Naive thymus-derived CD8-positive, alpha-beta T cell (primary cell): ENCODE measurements around the gene GNAT3. TPM values are rescaled to one million over a fixed set of nuclear protein-coding genes. Genes with fewer than 3 reads are reported as not detected.

Source experiments
- ATAC-seq, 2 donors: fragments of 150-1000 bp; cut with Tn5 transposase in 1 of 2; sonication (Bioruptor Pico), chemical (Tn5 transposase) in 1 of 2; 1 replicate in 1 of 2; 2 replicates in 1 of 2; pipeline ENCODE4 v1.10.0; 2021; ENCODE audit warnings: mild to moderate bottlenecking in 2 of 2, moderate library complexity in 2 of 2
- POLR2A ChIA-PET: fragments of 350-600 bp; sonication (Branson Sonifier 250); formaldehyde crosslinking; loops from one replicate; lab custom pipeline; 2021; ENCODE audit warnings: antibody characterized with exemption; lab: Charles Lee
- DNase-seq, 10 donors: peaks; one replicate each; pipeline versions ENCODE4 v3.0.0 to v3.0.0-alpha.2; 2020 to 2022
- H3K27ac Mint-ChIP-seq, 10 donors: one replicate each; pipeline ENCODE4 v1.8.0; 2020 to 2022; ENCODE audit warnings: mild to moderate bottlenecking in 10 of 10, mixed read lengths in 10 of 10, moderate library complexity in 4 of 10, inconsistent platforms in 1 of 10
- H3K27me3 Mint-ChIP-seq, 5 donors: one replicate each; pipeline ENCODE4 v1.8.0; 2021 to 2022; ENCODE audit warnings: mixed read lengths in 5 of 5
- H3K36me3 Mint-ChIP-seq, 3 donors: one replicate each; pipeline ENCODE4 v1.8.0; 2020 to 2022; ENCODE audit warnings: mixed read lengths in 3 of 3, mild to moderate bottlenecking in 2 of 3, inconsistent platforms in 1 of 3
- H3K4me1 Mint-ChIP-seq, 4 donors: one replicate each; pipeline ENCODE4 v1.8.0; 2021 to 2022; ENCODE audit warnings: mixed read lengths in 4 of 4
- H3K4me3 Mint-ChIP-seq, 10 donors: one replicate each; pipeline ENCODE4 v1.8.0; 2020 to 2022; ENCODE audit warnings: mild to moderate bottlenecking in 10 of 10, mixed read lengths in 10 of 10, moderate library complexity in 6 of 10, inconsistent platforms in 1 of 10
- H3K9me3 Mint-ChIP-seq, 9 donors: one replicate each; pipeline ENCODE4 v1.8.0; 2020 to 2022; ENCODE audit warnings: mixed read lengths in 9 of 9, mild to moderate bottlenecking in 3 of 9, inconsistent platforms in 1 of 9, moderate library complexity in 1 of 9
- polyA plus RNA-seq, 3 donors: library from polyadenylated mRNA; unstranded; fragments of 300-500 nt; fragmentation: Illumina TruSeq; gene quantifications; one replicate each; pipeline ENCODE4 v1.2.3, GENCODE V29; 2021
- total RNA-seq, 8 experiments: library from RNA in 2 of 8; stranded (reverse) in 2 of 8; gene quantifications; one replicate each; pipeline ENCODE4 v1.2.3 and lab custom pipeline; 2021 to 2026

Gene GNAT3
- total and polyA plus RNA-seq, 5 experiments from 2014 or later, result not detected

DNA sequence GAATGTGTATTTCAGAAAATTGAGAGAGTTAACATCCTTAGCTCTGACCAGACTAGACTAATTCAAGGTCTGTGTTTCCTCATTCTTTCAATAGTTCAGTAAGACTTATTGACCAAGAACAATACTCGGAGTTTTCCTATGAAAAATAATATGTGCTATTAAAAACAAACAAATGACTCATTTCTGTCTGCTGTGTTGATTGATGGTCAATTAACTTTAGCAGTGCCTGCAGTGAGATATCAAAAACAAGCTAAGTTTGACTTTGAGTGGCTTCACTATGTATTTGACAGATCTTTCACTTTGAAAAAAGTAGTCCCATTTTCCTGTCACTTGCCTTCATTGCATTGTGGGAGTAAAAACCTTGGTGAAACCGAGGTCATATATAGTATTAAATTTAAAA is 91.0 kb downstream of the GNAT3 start:
- DNase-seq (no peak), ATAC-seq (no peak)
- POLR2A ChIA-PET, result no interaction called here
- no peak overlapping the region for H3K27ac Mint-ChIP-seq
- H3K36me3 Mint-ChIP-seq, result no peaks in the 10 kb centered on the region
- H3K4me3 Mint-ChIP-seq, result no peak overlapping the region
- H3K4me1 Mint-ChIP-seq, result no peaks in the 10 kb centered on the region
- peaks cover 0 to 4% (median 1%) of the 10 kb centered on the region in 5 donors for H3K27me3 Mint-ChIP-seq
- H3K9me3 Mint-ChIP-seq, result no peaks in the 10 kb centered on the region

DNA sequence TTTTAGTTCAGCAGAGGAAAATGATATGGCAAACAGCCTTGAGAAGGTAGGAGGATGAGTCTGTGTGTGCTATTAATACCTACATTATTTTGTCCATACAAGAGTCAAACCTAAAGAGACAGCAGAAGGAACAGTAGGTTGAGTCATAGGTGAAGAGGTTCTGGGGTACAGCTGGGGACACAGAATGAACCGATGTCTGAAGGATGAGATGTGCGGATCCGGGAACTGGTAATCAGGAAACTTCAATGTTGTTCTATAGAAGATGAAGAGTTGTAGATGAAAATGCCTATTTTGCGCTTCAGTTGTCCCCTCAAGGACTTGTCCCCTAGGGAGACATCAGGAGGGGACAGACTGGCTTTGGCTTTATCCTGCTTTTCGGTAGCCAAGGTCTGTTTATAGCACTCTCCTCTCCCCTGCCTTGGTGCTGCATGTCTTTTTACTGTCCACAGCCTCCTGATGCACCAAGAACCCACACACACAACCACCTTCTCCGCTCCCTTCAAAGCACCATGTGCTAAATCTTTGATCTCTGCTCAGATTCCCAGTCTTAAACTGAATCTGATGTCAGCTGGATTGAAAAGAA is 94.6 kb downstream of the GNAT3 start:
- H3K27me3 Mint-ChIP-seq, result peaks cover 0 to 3% (median 0%) of the 10 kb centered on the region in 5 donors
- H3K9me3 Mint-ChIP-seq, result no peaks in the 10 kb centered on the region
- ATAC-seq (no peak), DNase-seq (no peak)
- no peak overlapping the region for H3K27ac Mint-ChIP-seq
- no peaks in the 10 kb centered on the region for H3K4me1 Mint-ChIP-seq
- POLR2A ChIA-PET, result no interaction called here
- H3K4me3 Mint-ChIP-seq, result no peak overlapping the region
- H3K36me3 Mint-ChIP-seq, result no peaks in the 10 kb centered on the region

DNA sequence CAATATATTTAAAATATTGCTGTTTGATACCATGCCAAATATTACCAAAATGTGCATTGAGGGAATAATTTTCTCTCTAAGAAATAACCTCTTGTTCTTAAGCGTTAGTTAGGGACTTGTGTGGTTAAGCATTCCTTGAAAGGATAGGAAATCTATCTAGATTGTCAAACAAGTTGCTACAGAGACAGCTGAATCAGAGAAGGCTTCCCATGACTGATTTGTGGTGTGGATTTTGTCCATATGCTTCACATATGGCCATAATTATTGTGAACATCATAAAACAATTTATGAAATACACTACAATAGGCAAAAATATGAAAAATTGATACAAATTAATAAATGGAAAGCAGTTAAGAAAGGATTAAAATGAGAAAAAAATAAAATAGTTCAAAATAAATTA is 96.3 kb downstream of the GNAT3 start:
- H3K4me3 Mint-ChIP-seq, result no peak overlapping the region
- DNase-seq, result no peak
- POLR2A ChIA-PET, result no interaction called here
- no peak overlapping the region for H3K27ac Mint-ChIP-seq
- peaks cover 0 to 4% (median 1%) of the 10 kb centered on the region in 5 donors for H3K27me3 Mint-ChIP-seq
- ATAC-seq, result no peak
- H3K9me3 Mint-ChIP-seq, result no peaks in the 10 kb centered on the region
- no peaks in the 10 kb centered on the region for H3K36me3 Mint-ChIP-seq
- no peaks in the 10 kb centered on the region for H3K4me1 Mint-ChIP-seq

DNA sequence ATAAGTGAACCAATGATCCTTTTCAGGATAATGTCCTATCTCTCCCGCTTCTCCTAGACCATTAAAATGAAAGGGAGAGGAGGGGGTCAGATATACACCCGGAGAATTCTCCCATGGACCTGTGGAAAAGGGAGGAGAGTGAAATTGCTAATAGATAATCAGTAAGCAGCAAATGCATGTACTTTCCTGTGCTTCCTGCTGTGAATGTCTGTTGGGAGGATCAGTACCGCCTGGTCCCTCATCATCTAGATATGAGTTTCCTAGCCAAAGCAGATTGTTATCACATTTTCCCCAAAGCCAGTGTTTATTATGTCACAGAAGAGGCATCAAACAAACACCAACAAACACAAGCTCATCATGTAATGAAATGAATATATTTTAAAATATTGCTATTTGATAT is 96.8 kb downstream of the GNAT3 start:
- Mint-ChIP-seq H3K27ac (no peak overlapping the region), H3K4me3 (no peak overlapping the region), H3K4me1 (no peaks in the 10 kb centered on the region), H3K36me3 (no peaks in the 10 kb centered on the region), H3K9me3 (no peaks in the 10 kb centered on the region), H3K27me3 (peaks cover 0 to 4% (median 1%) of the 10 kb centered on the region in 5 donors)
- POLR2A ChIA-PET, result no interaction called here
- no peak for DNase-seq
- ATAC-seq, result no peak

DNA sequence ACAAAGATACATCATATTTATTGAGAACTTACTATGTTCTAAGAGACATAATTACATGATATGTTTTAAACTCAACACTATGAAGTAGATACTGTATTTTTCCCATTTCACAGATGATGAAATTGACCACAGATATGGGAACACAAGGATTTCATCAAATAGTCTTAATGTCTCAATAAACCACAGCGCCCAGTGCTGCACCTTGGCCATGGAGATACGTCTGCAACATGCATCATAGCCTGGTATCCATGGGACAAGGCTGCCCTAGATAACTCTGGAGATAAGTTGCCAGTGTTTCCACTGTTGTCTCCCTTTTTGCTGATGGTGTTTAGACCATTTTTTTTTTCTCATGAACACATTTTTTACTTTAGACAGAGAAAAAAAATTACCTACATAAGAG is 97.5 kb downstream of the GNAT3 start:
- Mint-ChIP-seq H3K27ac (no peak overlapping the region), H3K4me3 (no peak overlapping the region), H3K4me1 (no peaks in the 10 kb centered on the region), H3K9me3 (no peaks in the 10 kb centered on the region), H3K27me3 (peaks cover 0 to 5% (median 1%) of the 10 kb centered on the region in 5 donors), H3K36me3 (no peaks in the 10 kb centered on the region)
- no peak for DNase-seq
- no peak for ATAC-seq
- POLR2A ChIA-PET, result no interaction called here

DNA sequence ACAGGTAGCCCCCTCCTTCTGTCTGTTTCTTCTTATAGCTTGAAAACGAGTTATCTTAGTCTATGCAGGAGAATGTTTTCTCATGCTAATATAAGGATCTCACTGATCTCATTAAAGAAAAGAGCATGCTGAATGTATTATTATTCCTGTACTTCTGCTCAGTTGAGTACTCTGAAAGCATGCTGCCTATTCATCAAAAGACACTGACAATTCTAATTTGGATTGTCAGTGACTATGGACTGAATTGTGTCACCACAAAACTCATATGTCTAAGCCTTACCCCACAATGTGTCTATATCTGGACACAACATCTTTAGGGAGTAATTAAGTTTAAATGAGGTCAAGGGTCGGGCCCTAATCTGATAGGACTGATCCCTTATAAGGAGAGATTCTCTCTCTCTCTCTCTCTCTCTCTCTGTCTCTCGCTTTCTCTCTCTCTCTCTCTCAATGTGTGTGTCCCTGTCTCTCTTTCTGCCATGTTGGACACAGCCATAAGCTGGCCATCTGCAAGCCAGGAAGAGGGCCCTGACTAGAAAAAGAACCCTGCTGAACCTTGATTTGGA is 98.4 kb downstream of the GNAT3 start:
- Mint-ChIP-seq H3K27me3 (peaks cover 0 to 5% (median 1%) of the 10 kb centered on the region in 5 donors), H3K9me3 (no peaks in the 10 kb centered on the region), H3K27ac (no peak overlapping the region), H3K4me1 (no peaks in the 10 kb centered on the region), H3K4me3 (no peak overlapping the region), H3K36me3 (no peaks in the 10 kb centered on the region)
- POLR2A ChIA-PET, result no interaction called here
- no peak for ATAC-seq
- no peak for DNase-seq

DNA sequence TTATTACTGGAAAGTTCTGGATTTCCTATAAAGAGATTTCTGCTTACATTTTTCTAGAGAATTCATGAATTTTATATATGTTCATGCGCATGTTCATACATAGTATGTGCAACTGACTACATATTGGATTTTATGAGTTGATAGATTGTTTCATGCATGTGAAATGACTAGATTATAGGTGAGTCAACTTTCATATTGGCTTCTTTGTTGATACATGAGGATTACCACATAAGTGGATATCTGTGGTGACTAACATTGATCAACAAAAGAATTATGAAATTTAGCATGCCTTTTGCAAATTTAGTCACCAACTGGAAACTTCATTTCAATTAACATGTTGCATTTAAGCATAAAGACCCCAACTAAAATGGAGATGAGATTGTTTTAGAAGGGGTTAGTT is 99.0 kb downstream of the GNAT3 start:
- Mint-ChIP-seq H3K4me3 (no peak overlapping the region), H3K9me3 (no peaks in the 10 kb centered on the region)

DNA sequence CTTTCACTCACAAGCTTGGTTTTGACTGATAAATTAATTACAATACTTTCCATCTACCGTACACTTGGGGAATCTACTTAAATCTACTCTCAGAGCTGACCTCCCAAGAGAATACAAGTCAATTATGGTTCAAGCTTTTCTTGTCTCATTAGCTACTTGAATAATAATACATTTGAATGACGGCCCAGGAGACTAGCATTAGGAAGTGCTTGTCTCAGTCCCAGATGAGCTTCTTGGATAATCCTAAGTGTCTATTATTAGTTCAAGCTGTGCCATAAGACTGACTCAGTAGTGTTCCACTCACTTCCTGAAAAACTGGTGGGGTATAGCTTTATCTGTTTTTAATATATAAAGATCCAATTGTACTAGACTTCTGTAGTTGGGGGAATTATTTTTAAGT is 100.2 kb downstream of the GNAT3 start:
- Mint-ChIP-seq H3K27me3 (peaks cover 0 to 5% (median 3%) of the 10 kb centered on the region in 5 donors), H3K4me1 (no peaks in the 10 kb centered on the region), H3K27ac (no peak overlapping the region), H3K36me3 (no peaks in the 10 kb centered on the region), H3K9me3 (peaks cover 0 to 2% (median 0%) of the 10 kb centered on the region in 9 donors), H3K4me3 (no peak overlapping the region)
- ATAC-seq, result no peak
- DNase-seq, result no peak
- POLR2A ChIA-PET, result no interaction called here

More for the DNA sequence above, 99.0 kb downstream of the GNAT3 start:
- ATAC-seq (no peak), DNase-seq (no peak)
- POLR2A ChIA-PET, result no interaction called here
- no peaks in the 10 kb centered on the region for H3K36me3 Mint-ChIP-seq
- peaks cover 0 to 5% (median 1%) of the 10 kb centered on the region in 5 donors for H3K27me3 Mint-ChIP-seq
- H3K27ac Mint-ChIP-seq, result no peak overlapping the region
- no peaks in the 10 kb centered on the region for H3K4me1 Mint-ChIP-seq

DNA sequence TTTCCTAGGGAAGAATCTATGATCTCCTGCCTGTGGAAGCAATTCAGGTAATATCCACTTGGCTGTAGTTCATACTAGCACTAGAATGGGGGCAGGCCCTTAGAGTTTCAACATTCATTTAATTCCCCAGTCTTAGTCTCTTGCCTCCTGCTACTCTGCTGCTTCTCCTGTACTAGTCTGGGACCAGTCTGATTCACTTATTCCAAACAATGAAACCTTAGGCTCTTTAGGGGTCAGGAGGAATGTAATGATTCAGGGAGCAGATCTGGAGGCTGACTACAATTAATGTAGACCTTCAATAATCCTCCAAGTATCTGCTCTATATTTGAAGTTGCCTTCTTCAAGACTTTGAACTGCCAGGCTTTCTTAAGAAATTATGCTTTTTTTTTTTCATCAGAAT is 101.8 kb downstream of the GNAT3 start:
- ATAC-seq (no peak), DNase-seq (no peak)
- Mint-ChIP-seq H3K36me3 (no peaks in the 10 kb centered on the region), H3K9me3 (peaks cover 0 to 2% (median 0%) of the 10 kb centered on the region in 9 donors), H3K4me3 (no peak overlapping the region), H3K27ac (no peak overlapping the region), H3K4me1 (no peaks in the 10 kb centered on the region), H3K27me3 (peaks cover 0 to 5% (median 3%) of the 10 kb centered on the region in 5 donors)
- POLR2A ChIA-PET, result no interaction called here

Other genes with a start within 250 kb of the GNAT3 start
- gene CD36, start 126.6 kb upstream of the GNAT3 start, total RNA-seq, result 1 to 10 TPM; 2.8 to 4.0 TPM
- gene CD36, start 126.6 kb upstream of the GNAT3 start, polyA plus RNA-seq, result under 1 TPM in 2 of 3 donors, not detected in 1; 0.49 to 0.73 TPM